IMR-90 (cell line): ENCODE results near the gene TRAPPC14. TPM values are rescaled to one million over a fixed set of nuclear protein-coding genes. Genes with fewer than 3 reads are reported as not detected.

Experiments used
- ATAC-seq: fragments of 200-7000 bp; cut with Tn5 transposase; 2 replicates; pipeline ENCODE4 v1.9.1; 2020; ENCODE audit warnings: low read depth, mild to moderate bottlenecking, moderate library complexity
- BruUV-seq: library from RNA; stranded (reverse); fragments of 400-500 nt; replicated peaks from 2 replicates; lab custom pipeline; 2021; lab: Mats Ljungman, UMichigan
- CTCF ChIA-PET: fragments of 300-600 bp; formaldehyde crosslinking; extraction: SDS; loops from one replicate; lab custom pipeline; 2021; ENCODE audit warnings: antibody characterized with exemption; lab: Yijun Ruan, JAX
- POLR2A ChIA-PET: fragments of 300-600 bp; sonication (Branson Sonifier 250); formaldehyde crosslinking; loops from one replicate; lab custom pipeline; 2022; ENCODE audit warnings: antibody characterized with exemption; ENCODE audit not compliant: unreplicated experiment; lab: Charles Lee
- DNase-seq: peaks from one replicate; pipeline ENCODE4 v3.0.0; 2013
- H2AFZ ChIP-seq: replicated peaks from 2 replicates; pipeline ENCODE3; 2013; ENCODE audit warnings: low read length, mild to moderate bottlenecking; ENCODE audit not compliant: poor library complexity
- H2AK5ac ChIP-seq: 2 replicates; pipeline ENCODE4 v1.6.1; 2013; ENCODE audit warnings: low read depth, low read length, inconsistent platforms
- H2AK9ac ChIP-seq: replicated peaks from 2 replicates; pipeline ENCODE3; 2013; ENCODE audit warnings: mild to moderate bottlenecking, low read depth, low read length, moderate library complexity; ENCODE audit not compliant: poor library complexity
- H2BK120ac ChIP-seq: 2 replicates; pipeline ENCODE4 v1.6.1; 2013; ENCODE audit warnings: low read depth, low read length, inconsistent platforms
- H2BK15ac ChIP-seq: 3 replicates; pipeline ENCODE4 v1.6.1; 2013; ENCODE audit warnings: low read depth, low read length, inconsistent platforms
- H2BK20ac ChIP-seq: 2 replicates; pipeline ENCODE4 v1.6.1; 2013; ENCODE audit warnings: low read depth, mild to moderate bottlenecking, inconsistent platforms, low read length, moderate library complexity
- H2BK5ac ChIP-seq: 2 replicates; pipeline ENCODE4 v1.6.1; 2013; ENCODE audit warnings: mild to moderate bottlenecking, low read depth, low read length, inconsistent platforms; ENCODE audit not compliant: poor library complexity, severe bottlenecking
- H3K14ac ChIP-seq: replicated peaks from 2 replicates; pipeline ENCODE4 v1.6.1; 2013; ENCODE audit warnings: low read depth, low read length, inconsistent platforms
- H3K18ac ChIP-seq: 2 replicates; pipeline ENCODE4 v1.6.1; 2013; ENCODE audit warnings: low read depth, low read length, control low read depth
- H3K23ac ChIP-seq: 2 replicates; pipeline ENCODE4 v1.6.1; 2013; ENCODE audit warnings: low read depth, low read length, inconsistent platforms
- H3K27ac ChIP-seq: 2 replicates; pipeline ENCODE4 v1.5.1; 2013; ENCODE audit warnings: mild to moderate bottlenecking, control low read depth, low read length; ENCODE audit not compliant: insufficient read depth
- H3K27me3 ChIP-seq: 2 replicates; pipeline ENCODE4 v1.6.1; 2013; ENCODE audit warnings: low read length; ENCODE audit not compliant: control insufficient read depth, insufficient read depth
- H3K36me3 ChIP-seq: 2 replicates; pipeline ENCODE4 v1.6.1; 2013; ENCODE audit warnings: low read length, mixed read lengths; ENCODE audit not compliant: control insufficient read depth, insufficient read depth
- H3K4ac ChIP-seq: 2 replicates; pipeline ENCODE4 v1.6.1; 2013; ENCODE audit warnings: low read depth, low read length, inconsistent platforms
- H3K4me1 ChIP-seq: 2 replicates; pipeline ENCODE4 v1.6.1; 2013; ENCODE audit warnings: low read length, mixed read lengths; ENCODE audit not compliant: control insufficient read depth, insufficient read depth
- H3K4me2 ChIP-seq: 2 replicates; pipeline ENCODE4 v1.6.1; 2013; ENCODE audit warnings: low read depth, mild to moderate bottlenecking, control low read depth, low read length, moderate library complexity
- H3K4me3 ChIP-seq: 2 replicates; pipeline ENCODE4 v1.5.1; 2013; ENCODE audit warnings: low read depth, mild to moderate bottlenecking, control low read depth, low read length, moderate library complexity; ENCODE audit not compliant: insufficient read depth
- H3K56ac ChIP-seq: 2 replicates; pipeline ENCODE4 v1.6.1; 2013; ENCODE audit warnings: low read length, inconsistent platforms; ENCODE audit not compliant: insufficient read depth; ENCODE audit errors: extremely low read depth
- H3K79me1 ChIP-seq, 2 experiments: 2 replicates each; pipeline ENCODE4 v1.6.1; 2013; ENCODE audit warnings: low read length in 2 of 2, inconsistent platforms in 1 of 2, low read depth in 1 of 2
- H3K9ac ChIP-seq: 2 replicates; pipeline ENCODE4 v1.6.1; 2013; ENCODE audit warnings: low read depth, low read length, control low read depth
- H3K9me1 ChIP-seq: 2 replicates; pipeline ENCODE4 v1.6.1; 2013; ENCODE audit warnings: low read length, inconsistent platforms; ENCODE audit not compliant: insufficient read depth
- H3K9me3 ChIP-seq: 2 replicates; pipeline ENCODE4 v1.6.1; 2013; ENCODE audit warnings: low read length; ENCODE audit not compliant: control insufficient read depth, insufficient read depth
- H4K20me1 ChIP-seq: 2 replicates; pipeline ENCODE4 v1.6.1; 2013; ENCODE audit warnings: low read length, inconsistent platforms; ENCODE audit not compliant: insufficient read depth
- H4K5ac ChIP-seq: 2 replicates; pipeline ENCODE4 v1.6.1; 2013; ENCODE audit warnings: mild to moderate bottlenecking, low read depth, low read length, control low read depth
- H4K8ac ChIP-seq, 2 experiments: 2 replicates each; pipeline ENCODE4 v1.6.1; 2013; ENCODE audit warnings: low read depth in 2 of 2, low read length in 2 of 2, control low read depth in 1 of 2, inconsistent platforms in 1 of 2
- H4K91ac ChIP-seq: 2 replicates; pipeline ENCODE4 v1.6.1; 2013; ENCODE audit warnings: low read depth, low read length, inconsistent platforms; ENCODE audit not compliant: insufficient read depth
- BHLHE40 ChIP-seq: fragments of 150-350 bp; IDR thresholded peaks from 2 replicates; pipeline ENCODE4 v1.6.1; 2016; ENCODE audit warnings: mild to moderate bottlenecking, low read depth, low read length
- CEBPB ChIP-seq: IDR thresholded peaks from 2 replicates; pipeline ENCODE4 v1.6.1; 2012; ENCODE audit warnings: low read depth, low read length, improper control_type of control experiment
- CHD1 ChIP-seq: IDR thresholded peaks from 2 replicates; pipeline ENCODE4 v1.6.1; 2012; ENCODE audit warnings: low read depth, low read length, improper control_type of control experiment
- CTCF ChIP-seq: conservative IDR thresholded peaks from 2 replicates; pipeline ENCODE4 v1.5.1; 2012; ENCODE audit warnings: mild to moderate bottlenecking, low read depth, low read length, improper control_type of control experiment
- ELK1 ChIP-seq: fragments of 150-350 bp; IDR thresholded peaks from 2 replicates; pipeline ENCODE4 v1.6.1; 2016; ENCODE audit warnings: low read depth, mild to moderate bottlenecking, low read length, moderate library complexity, borderline replicate concordance
- FOS ChIP-seq: fragments of 150-350 bp; IDR thresholded peaks from 2 replicates; pipeline ENCODE4 v1.6.1; 2016; ENCODE audit warnings: low read depth, low read length
- MAFK ChIP-seq: IDR thresholded peaks from 2 replicates; pipeline ENCODE4 v1.6.1; 2012; ENCODE audit warnings: low read depth, low read length, improper control_type of control experiment
- MAZ ChIP-seq: IDR thresholded peaks from 2 replicates; pipeline ENCODE4 v1.6.1; 2012; ENCODE audit warnings: low read depth, mild to moderate bottlenecking, low read length, improper control_type of control experiment, moderate library complexity, borderline replicate concordance
- MXI1 ChIP-seq: IDR thresholded peaks from 2 replicates; pipeline ENCODE4 v1.6.1; 2012; ENCODE audit warnings: low read depth, mild to moderate bottlenecking, low read length, moderate library complexity, borderline replicate concordance
- NFE2L2 ChIP-seq: fragments of 150-350 bp; IDR thresholded peaks from 2 replicates; pipeline ENCODE4 v1.6.1; 2016; ENCODE audit warnings: low read depth, mild to moderate bottlenecking, low read length
- POLR2A ChIP-seq: IDR thresholded peaks from 2 replicates; pipeline ENCODE4 v1.6.1; 2012; ENCODE audit warnings: mild to moderate bottlenecking, low read depth, low read length
- RAD21 ChIP-seq: IDR thresholded peaks from 2 replicates; pipeline ENCODE4 v1.6.1; 2012; ENCODE audit warnings: low read length, improper control_type of control experiment
- RCOR1 ChIP-seq: IDR thresholded peaks from 2 replicates; pipeline ENCODE4 v1.6.1; 2012; ENCODE audit warnings: mild to moderate bottlenecking, low read length, improper control_type of control experiment; ENCODE audit not compliant: insufficient replicate concordance
- RFX5 ChIP-seq: IDR thresholded peaks from 2 replicates; pipeline ENCODE4 v1.8.0; 2012; ENCODE audit warnings: low read depth, mild to moderate bottlenecking, low read length, moderate library complexity
- SMC3 ChIP-seq: fragments of 150-350 bp; IDR thresholded peaks from 2 replicates; pipeline ENCODE4 v1.6.1; 2016; ENCODE audit warnings: low read depth, mild to moderate bottlenecking, antibody characterized with exemption, low read length, moderate library complexity
- USF2 ChIP-seq: fragments of 150-350 bp; IDR thresholded peaks from 2 replicates; pipeline ENCODE4 v1.6.1; 2017; ENCODE audit warnings: mild to moderate bottlenecking, antibody characterized with exemption, low read length, low read depth
- WGBS, 2 experiments: methylation state at CpG; one replicate each; pipeline versions ENCODE4 v1.1.5 to v1.1.7; 2013; ENCODE audit warnings: missing lambda C conversion rate in 2 of 2; ENCODE audit not compliant: insufficient read length in 1 of 2; ENCODE audit errors: extremely low coverage in 2 of 2; 5-methylcytosine and 5-hydroxymethylcytosine counted together
- dilution Hi-C: fragments of 300-500 bp; cut with HindIII; formaldehyde crosslinking; loops from one replicate; pipeline ENCODE4 v1.14.3; 2018; ENCODE audit warnings: low sequenced_read_pairs; ENCODE audit not compliant: unreplicated experiment
- in situ Hi-C: fragments of 300-500 bp; cut with MboI; formaldehyde crosslinking; loops from 3 replicates; pipeline ENCODE4 v1.14.3; 2019; ENCODE audit warnings: low sequenced_read_pairs, inconsistent platforms, mixed read lengths
- intact Hi-C: fragments of 100-400 bp; cut with micrococcal nuclease; formaldehyde crosslinking; loops from 2 replicates; pipeline ENCODE4 v1.10.0; 2022
- polyA plus RNA-seq, 3 experiments: library from polyadenylated mRNA; depleted of rRNA; stranded (reverse); fragments of >200 nt; gene quantifications; 2 replicates each; pipeline ENCODE4 v1.2.3, GENCODE V29; 2012; ENCODE audit warnings: low replicate concordance in 1 of 3
- total RNA-seq: library from RNA; depleted of rRNA; stranded (reverse); fragments of >200 nt; gene quantifications from 2 replicates; pipeline ENCODE4 v1.2.3, GENCODE V29; 2012

The TRAPPC14 gene
- total and polyA plus RNA-seq, 2 of the 4 experiments (the other 2 are of a cell fraction): 4.5 to 15.9 TPM

GRCh38 chr7:100132126-100132525 is 26.4 kb downstream of the TRAPPC14 start:
- no peak overlapping the region for H2BK120ac ChIP-seq
- no peaks in the 10 kb centered on the region for H3K9me1 ChIP-seq
- H3K27me3 ChIP-seq: peaks cover 2% of the 10 kb centered on the region; the same call in 1 of the 2 replicates
- no peak overlapping the region for H3K14ac ChIP-seq
- ATAC-seq: no peak
- peaks cover 2% of the 10 kb centered on the region; the same call in 1 of the 2 replicates for H3K4me1 ChIP-seq
- no peaks in the 10 kb centered on the region for H3K9me3 ChIP-seq
- dilution Hi-C loops (no loop called here), in situ Hi-C loops (loop anchor here (10.0 kb wide), 1 partner anchor 213 kb away; no protein-coding TSS in a partner anchor), intact Hi-C loops (loop anchor here (1.0 to 5.0 kb wide), 4 partner anchors 79 to 275 kb away; no protein-coding TSS in a partner anchor)
- H3K36me3 ChIP-seq: no peaks in the 10 kb centered on the region
- ChIA-PET POLR2A (no interaction called here), CTCF (interaction anchor here (0.9 to 1.1 kb wide), 2 partner anchors 10 to 14 kb away, joined by 3 read pairs; no protein-coding TSS in a partner anchor)
- no peak overlapping the region for H3K4ac ChIP-seq
- WGBS, 2 experiments: no CpG with 5 or more reads among the region's 7 CpGs
- H2BK20ac ChIP-seq: no peak overlapping the region
- no peak overlapping the region for H2AFZ ChIP-seq
- no peak for DNase-seq
- no peak overlapping the region for H3K23ac ChIP-seq
- H2AK9ac ChIP-seq: no peak overlapping the region
- TF ChIP-seq ELK1 (no peak), USF2 (no peak), RAD21 (no peak), SMC3 (no peak), MAFK (no peak), CEBPB (no peak), POLR2A (no peak), RCOR1 (no peak), MAZ (no peak), RFX5 (no peak), NFE2L2 (no peak), FOS (no peak), MXI1 (no peak), CTCF (no peak), CHD1 (no peak), BHLHE40 (no peak)
- no peak overlapping the region for H4K91ac ChIP-seq
- no peak overlapping the region for H2BK5ac ChIP-seq
- no peak overlapping the region for H2AK5ac ChIP-seq
- H2BK15ac ChIP-seq: no peak overlapping the region
- H3K56ac ChIP-seq: no peak overlapping the region
- no peak overlapping the region for H3K18ac ChIP-seq
- BruUV-seq: no TSS peak
- H3K4me3 ChIP-seq: no peak overlapping the region
- no peak overlapping the region for H4K8ac ChIP-seq
- peaks cover 7 to 17% of the 10 kb centered on the region in 2 experiments; a peak in 3 of 4 replicates for H3K79me1 ChIP-seq
- no peak overlapping the region for H3K4me2 ChIP-seq
- no peak overlapping the region for H3K27ac ChIP-seq
- no peaks in the 10 kb centered on the region for H4K20me1 ChIP-seq
- no peak overlapping the region for H3K9ac ChIP-seq
- H4K5ac ChIP-seq: no peak overlapping the region
